GM18499 (cell line): ENCODE measurements around the gene ABHD6.
"Not testable (repeated sequence)": the region's sequence is repeated elsewhere in the genome, so short reads cannot be mapped to it uniquely, and the experiment has no call there.

Source experiments
- ATAC-seq: cut with Tn5 transposase; IDR thresholded peaks from one replicate; pipeline ENCODE4 v1.9.1; 2021; ENCODE audit warnings: moderate number of reproducible peaks; ENCODE audit not compliant: insufficient read depth, unreplicated experiment

ABHD6 gene

GRCh38 chr3:58271901-58272501, 34.4 kb downstream of the ABHD6 start:
- no peak for ATAC-seq

DNA sequence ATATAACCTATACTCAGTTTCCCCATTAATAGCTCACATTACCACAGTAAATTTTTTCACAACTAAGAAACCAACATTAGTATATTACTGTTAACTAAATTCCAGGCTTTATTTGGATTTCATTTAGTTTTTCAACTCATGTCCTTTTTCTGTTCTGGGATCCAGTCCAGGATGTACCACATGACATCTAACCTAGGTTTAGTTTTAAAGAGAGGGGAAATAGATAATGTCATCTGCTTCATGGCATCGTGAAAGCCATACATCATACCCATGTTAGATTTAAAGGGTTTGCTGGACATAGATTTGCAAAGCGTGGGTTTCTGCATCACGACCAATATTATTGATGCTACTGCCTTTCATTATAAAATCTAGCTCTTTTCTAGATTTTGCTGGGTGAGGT, 35.3 kb downstream of the ABHD6 start:
- no peak for ATAC-seq

DNA sequence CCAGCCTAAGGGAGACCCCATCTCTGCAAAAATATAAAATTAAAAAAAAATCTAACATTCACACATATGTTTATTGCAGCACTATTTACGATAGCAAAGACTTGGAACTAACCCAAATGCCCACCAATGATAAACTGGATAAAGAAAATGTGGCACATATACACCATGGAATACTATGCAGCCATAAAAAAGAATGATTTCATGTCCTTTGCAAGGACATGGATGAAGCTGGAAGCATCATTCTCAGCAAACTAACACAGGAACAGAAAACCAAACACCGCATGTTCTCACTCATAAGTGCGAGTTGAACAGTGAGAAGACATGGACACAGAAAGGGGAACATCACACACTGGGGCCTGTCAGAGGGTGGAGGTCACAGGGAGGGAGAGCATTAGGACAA, 35.8 kb downstream of the ABHD6 start:
- not testable (repeated sequence) for ATAC-seq

- ATAC-seq: no peak
These were observed 36.5 kb downstream of the ABHD6 start for GRCh38 chr3:58274027-58274614.

DNA sequence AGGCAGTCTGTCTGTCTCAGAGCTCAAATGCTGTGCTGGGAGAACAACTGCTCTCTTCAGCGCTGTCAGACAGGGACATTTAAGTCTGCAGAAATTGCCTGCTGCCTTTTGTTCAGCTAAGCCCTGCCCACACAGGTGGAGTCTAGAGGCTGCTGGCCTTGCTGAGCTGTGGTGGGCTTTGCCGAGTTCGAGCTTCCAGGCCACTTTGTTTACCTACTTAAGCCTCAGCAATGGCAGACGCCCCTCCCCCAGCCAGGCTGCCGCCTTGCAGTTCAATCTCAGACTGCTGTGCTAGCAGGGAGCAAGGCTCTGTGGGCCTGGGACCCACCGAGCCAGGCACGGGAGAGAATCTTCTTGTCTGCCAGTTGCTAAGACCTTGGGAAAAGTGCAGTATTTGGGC, 43.5 kb downstream of the ABHD6 start:
- no peak for ATAC-seq

DNA sequence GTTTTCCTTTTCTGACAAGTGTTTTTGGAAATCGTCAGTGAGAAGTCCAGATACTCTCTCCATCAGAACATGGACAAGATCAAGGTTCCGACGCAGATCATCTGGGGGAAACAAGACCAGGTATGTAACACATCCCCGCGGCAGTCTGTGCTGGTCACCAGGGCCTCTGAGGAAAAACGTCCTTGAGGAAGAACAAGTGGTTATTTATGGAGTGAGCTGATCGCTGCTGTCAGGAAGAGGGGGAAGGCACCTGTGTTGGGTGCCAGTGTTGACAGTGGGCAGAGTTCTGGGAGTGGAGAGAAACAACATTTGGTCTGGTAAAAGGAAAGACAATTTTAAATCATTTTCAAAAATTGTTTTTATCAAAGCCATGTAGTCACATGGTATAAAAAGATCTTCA, 47.7 kb downstream of the ABHD6 start:
- ATAC-seq: no peak

DNA sequence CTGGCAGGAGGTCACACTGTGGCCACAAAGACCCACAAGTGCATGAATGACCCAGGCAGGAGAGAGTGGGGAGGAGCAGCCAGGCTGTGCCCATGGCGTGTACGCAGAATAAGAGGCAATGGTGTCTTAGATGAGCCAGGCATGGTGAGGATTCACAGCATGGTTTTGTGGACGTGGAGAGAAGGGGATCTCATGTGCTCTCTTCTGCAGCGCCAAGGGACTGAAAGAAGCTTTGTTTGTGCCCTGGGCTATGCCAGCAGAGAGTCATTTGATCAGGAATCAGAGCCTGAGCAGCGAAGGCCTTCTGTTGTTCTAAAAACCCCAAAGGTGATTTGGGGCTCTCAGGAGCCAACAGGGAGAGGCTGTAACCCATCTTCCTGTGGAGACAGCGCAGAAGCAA, 49.8 kb downstream of the ABHD6 start:
- ATAC-seq: no peak

GRCh38 chr3:58288011-58288728, 50.6 kb downstream of the ABHD6 start:
- no peak for ATAC-seq

DNA sequence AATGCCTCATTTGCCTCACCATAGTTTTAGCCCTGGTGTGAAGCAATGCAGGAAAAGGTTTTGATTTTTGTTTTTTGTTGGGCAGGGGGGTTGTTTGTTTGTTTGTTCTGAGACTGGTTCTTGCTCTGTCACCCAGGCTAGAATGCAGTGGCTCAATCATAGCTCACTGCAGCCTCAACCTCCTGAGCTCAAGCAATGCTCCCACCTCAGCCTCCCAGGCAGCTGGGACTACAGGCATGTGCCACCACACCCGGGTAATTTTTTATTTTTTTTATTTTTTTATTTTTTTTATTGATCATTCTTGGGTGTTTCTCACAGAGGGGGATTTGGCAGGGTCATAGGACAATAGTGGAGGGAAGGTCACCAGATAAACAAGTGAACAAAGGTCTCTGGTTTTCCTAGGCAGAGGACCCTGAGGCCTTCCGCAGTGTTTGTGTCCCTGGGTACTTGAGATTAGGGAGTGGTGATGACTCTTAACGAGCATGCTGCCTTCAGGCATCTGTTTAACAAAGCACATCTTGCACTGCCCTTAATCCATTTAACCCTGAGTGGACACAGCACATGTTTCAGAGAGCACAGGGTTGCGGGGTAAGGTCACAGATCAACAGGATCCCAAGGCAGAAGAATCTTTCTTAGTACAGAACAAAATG, 51.5 kb downstream of the ABHD6 start:
- not testable (repeated sequence) for ATAC-seq

GRCh38 chr3:58290446-58290845, 52.9 kb downstream of the ABHD6 start:
- ATAC-seq: not testable (repeated sequence)

GRCh38 chr3:58291671-58292338, 54.2 kb downstream of the ABHD6 start:
- ATAC-seq: no peak

DNA sequence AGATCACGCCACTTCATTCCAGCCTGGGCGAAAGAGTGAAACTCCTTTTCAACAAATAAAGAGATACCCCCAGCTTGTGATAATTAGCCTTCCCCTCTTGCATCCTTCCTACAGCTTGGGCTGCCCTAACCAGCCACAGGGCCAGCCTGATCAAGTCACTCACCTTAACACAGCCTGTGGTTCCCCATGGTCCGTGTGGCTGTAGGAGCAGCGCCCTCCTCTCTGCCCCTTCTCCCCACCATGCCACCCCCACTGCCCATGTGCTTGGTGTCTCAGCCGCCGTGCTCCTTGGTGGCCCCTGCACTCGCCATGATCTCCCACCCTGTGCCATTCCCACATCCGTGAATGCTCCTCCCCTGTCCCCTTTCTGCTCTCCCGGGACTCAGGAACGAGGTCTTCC, 55.3 kb downstream of the ABHD6 start:
- no peak for ATAC-seq

DNA sequence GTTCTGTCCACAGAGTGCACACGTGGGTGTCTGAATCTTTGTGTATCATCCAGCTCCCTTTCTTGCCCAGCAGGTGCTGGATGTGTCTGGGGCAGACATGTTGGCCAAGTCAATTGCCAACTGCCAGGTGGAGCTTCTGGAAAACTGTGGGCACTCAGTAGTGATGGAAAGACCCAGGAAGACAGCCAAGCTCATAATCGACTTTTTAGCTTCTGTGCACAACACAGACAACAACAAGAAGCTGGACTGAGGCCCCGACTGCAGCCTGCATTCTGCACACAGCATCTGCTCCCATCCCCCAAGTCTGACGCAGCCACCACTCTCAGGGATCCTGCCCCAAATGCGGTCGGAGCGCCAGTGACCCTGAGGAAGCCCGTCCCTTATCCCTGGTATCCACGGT, 55.9 kb downstream of the ABHD6 start:
- no peak for ATAC-seq

DNA sequence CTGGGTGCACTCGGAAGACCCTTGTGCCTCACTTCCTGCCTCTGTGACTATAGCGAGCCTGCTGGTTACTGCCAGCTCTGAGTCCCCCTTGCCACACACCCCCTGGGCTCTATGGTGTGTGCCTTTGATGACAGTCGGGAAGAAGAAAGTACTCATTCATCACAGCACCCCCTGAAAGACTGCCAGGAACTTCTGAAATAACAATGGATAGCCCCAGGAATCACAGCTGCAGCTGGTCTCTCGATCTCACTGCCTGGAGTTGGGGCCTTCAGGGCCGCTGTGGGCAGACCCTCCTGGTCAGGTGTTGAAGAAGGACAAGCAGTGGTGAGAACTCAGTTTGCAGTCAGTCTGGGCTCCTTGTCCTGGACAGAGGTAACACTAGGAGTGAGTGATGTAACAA, 58.7 kb downstream of the ABHD6 start:
- no peak for ATAC-seq

DNA sequence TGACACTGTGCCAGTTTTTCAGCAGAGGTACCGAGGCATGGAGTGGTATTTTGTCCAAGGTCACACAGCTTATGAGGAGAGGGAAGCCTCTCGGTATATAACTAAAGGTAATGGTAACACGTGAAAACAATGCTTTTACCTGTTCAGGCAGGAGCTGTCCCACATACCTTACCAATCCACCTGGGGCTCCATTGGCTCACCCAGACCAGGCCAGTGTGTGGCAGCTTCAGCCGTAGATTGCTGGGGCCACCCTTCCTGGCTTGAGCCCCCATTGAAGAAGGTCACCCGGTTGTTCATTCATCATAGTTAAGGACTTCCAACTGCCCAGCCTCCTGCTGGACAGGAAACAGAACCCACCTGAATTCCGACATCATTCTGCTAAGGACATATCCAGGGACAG, 59.3 kb downstream of the ABHD6 start:
- no peak for ATAC-seq

DNA sequence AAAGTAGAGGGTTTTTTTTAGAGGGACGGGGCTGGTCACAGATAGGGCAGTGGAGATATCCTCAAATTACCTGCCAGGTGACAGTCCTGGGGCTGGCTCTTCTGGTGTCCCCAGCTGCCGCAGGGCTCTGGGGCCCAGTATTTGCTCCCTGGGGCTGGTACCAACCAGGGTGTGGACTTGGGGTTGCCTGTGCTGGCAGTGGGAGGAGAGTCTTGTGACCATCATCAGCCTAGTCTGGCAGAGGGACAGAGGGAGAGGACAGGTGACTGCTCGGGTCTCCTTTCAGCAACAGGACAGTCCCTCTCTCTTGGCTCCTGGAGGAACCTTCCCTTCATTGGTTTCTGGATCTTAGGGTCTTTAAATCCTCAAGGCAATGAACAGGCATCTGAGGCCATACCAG, 60.6 kb downstream of the ABHD6 start:
- ATAC-seq: no peak

DNA sequence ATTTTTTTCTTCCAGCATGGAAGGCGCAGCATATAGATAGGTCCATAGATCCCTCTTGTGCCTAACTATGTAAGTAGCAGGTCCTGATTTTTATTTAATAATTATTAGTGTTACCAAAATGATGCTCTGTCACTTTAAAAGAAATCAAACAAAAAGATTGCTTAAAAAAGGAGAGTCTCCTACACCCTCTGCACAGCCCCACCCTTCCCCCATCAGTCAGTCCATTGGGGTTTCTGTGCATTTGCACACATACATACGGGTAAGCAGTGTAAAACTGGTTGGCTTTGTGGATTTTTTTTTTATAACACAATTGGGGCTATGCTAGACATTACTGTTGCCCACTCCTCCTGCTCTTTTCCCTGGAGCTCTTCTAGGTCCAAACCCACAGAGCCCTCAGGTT, 61.5 kb downstream of the ABHD6 start:
- ATAC-seq: no peak

DNA sequence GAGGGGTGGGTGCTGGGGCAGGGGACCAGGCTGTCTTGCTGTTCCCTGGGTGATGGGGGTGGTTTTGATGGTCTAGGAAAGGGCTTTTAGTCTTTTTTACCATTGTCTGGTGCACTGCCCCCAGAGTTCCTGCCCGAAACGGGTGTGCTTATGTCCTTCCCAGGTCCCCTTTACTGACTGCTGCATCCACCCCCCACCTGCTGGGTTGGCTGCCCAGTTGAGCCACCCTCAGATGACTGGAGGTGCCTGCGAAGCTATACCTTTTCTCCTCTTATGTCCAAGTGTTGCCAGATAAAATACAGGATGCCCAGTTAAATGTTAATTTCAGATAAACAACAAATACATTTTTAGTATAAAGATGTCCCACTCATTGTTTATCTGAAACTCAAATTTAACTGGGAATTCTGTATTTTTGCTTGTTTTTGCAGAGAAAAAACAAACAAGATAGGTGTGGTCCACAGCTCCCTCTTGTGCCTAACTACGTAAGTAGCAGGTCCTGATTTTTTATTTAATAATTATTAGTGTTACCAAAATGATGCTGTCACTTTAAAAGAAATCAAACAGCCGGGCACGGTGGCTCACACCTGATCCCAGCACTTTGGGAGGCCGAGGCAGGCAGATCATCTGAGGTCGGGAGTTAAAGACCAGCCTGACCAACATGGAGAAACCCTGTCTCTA, 62.4 kb downstream of the ABHD6 start:
- ATAC-seq: no peak

- ATAC-seq: peak; percentile 78
These were observed 68.5 kb downstream of the ABHD6 start, which contains the start of the genes HTD2 and RPP14 for GRCh38 chr3:58305882-58306711. TSS of gene HTD2 (plus strand) at chr3:58306520. CDS start at chr3:58317614, 11,094 bp downstream. TSS of gene RPP14 (plus strand) at chr3:58306245. CDS start at chr3:58310330, 4,085 bp downstream.
